HepG2 (cell line): Measurements from ENCODE around the gene CD109. TPM values are rescaled to one million over a fixed set of nuclear protein-coding genes. Genes with fewer than 3 reads are reported as not detected.

Source experiments
- ATAC-seq: fragments of 200-7000 bp; cut with Tn5 transposase; 3 replicates; pipeline ENCODE4 v1.9.1; 2020; ENCODE audit warnings: mild to moderate bottlenecking, moderate library complexity
- BruUV-seq: library from RNA; stranded (reverse); fragments of 400-500 nt; replicated peaks from 2 replicates; lab custom pipeline; 2021; lab: Mats Ljungman, UMichigan
- CTCF ChIA-PET: fragments of 300-600 bp; formaldehyde crosslinking; extraction: SDS; loops from one replicate; lab custom pipeline; 2021; ENCODE audit warnings: low total read pairs, inconsistent platforms, low intra/inter-chr PET ratio; lab: Yijun Ruan, JAX
- POLR2A ChIA-PET: fragments of 350-600 bp; sonication (Branson Sonifier 250); formaldehyde crosslinking; loops from one replicate; lab custom pipeline; 2020; ENCODE audit warnings: antibody characterized with exemption, inconsistent platforms; lab: Yijun Ruan, JAX
- DNase-seq: peaks from one replicate; pipeline ENCODE4 v3.0.0-alpha.2; 2015; ENCODE audit warnings: low spot score
- FAIRE-seq: peaks from 3 replicates; lab custom pipeline; 2011; peaks lifted over from hg19 to GRCh38; lab: Jason Lieb, UNC
- H2AFZ ChIP-seq: one replicate; pipeline ENCODE4 v1.6.1; 2011; ENCODE audit warnings: low read length, inconsistent platforms
- H3K27ac ChIP-seq: fragments of 300-600 bp; 3 replicates; pipeline ENCODE4 v1.8.0; 2011; ENCODE audit warnings: mixed run types, mild to moderate bottlenecking, mixed read lengths, low read length, inconsistent platforms; ENCODE audit not compliant: insufficient read depth; ENCODE audit errors: extremely low read length
- H3K27me3 ChIP-seq, 2 experiments: fragments of 200-600 bp in 1 of 2; 2 replicates in 1 of 2; 3 replicates in 1 of 2; pipeline versions ENCODE4 v1.6.0 to v1.8.0; 2011; ENCODE audit warnings: low read length in 2 of 2, mild to moderate bottlenecking in 2 of 2, moderate library complexity in 2 of 2, inconsistent platforms in 1 of 2; ENCODE audit not compliant: insufficient read depth in 2 of 2, control insufficient read depth in 1 of 2
- H3K36me3 ChIP-seq, 2 experiments: fragments of 200-600 bp in 1 of 2; replicated peaks in 1 of 2; 2 replicates in 1 of 2; 3 replicates in 1 of 2; pipeline versions ENCODE4 v1.5.1 to v1.8.0; 2011; ENCODE audit warnings: low read length in 2 of 2, inconsistent platforms in 1 of 2; ENCODE audit not compliant: insufficient read depth in 2 of 2, control insufficient read depth in 1 of 2
- H3K4me1 ChIP-seq: 2 replicates; pipeline ENCODE4 v1.5.1; 2012; ENCODE audit warnings: low read length, inconsistent platforms; ENCODE audit not compliant: insufficient read depth
- H3K4me2 ChIP-seq: 2 replicates; pipeline ENCODE4 v1.6.0; 2011; ENCODE audit warnings: low read depth, low read length, inconsistent platforms
- H3K4me3 ChIP-seq, 3 experiments: fragments of 200-600 bp in 1 of 3; sonication (generic), shearing (Covaris generic) in 1 of 3; replicated peaks in 1 of 3; 2 replicates each; pipeline ENCODE4 v1.5.1; 2011 to 2016; ENCODE audit warnings: low read length in 3 of 3, inconsistent platforms in 2 of 3, low read depth in 2 of 3, mild to moderate bottlenecking in 2 of 3, control low read depth in 1 of 3, mixed read lengths in 1 of 3; ENCODE audit not compliant: insufficient read depth in 1 of 3
- H3K79me2 ChIP-seq: one replicate; pipeline ENCODE4 v1.6.1; 2011; ENCODE audit warnings: low read length, inconsistent platforms; ENCODE audit not compliant: insufficient read depth
- H3K9ac ChIP-seq: 2 replicates; pipeline ENCODE4 v1.6.0; 2011; ENCODE audit warnings: mild to moderate bottlenecking, low read depth, low read length, inconsistent platforms; ENCODE audit not compliant: insufficient read depth
- H3K9me3 ChIP-seq: 2 replicates; pipeline ENCODE4 v1.5.1; 2012; ENCODE audit warnings: mild to moderate bottlenecking, low read length
- H4K20me1 ChIP-seq: 2 replicates; pipeline ENCODE4 v1.6.0; 2011; ENCODE audit warnings: inconsistent platforms, mild to moderate bottlenecking, low read length, moderate library complexity; ENCODE audit not compliant: insufficient read depth
- CEBPB ChIP-seq: IDR thresholded peaks from 2 replicates; pipeline ENCODE4 v1.6.1; 2011; ENCODE audit warnings: low read depth, low read length, improper control_type of control experiment, borderline replicate concordance
- ELF3 ChIP-seq: IDR thresholded peaks from 2 replicates; pipeline ENCODE4 v1.6.1; 2016; ENCODE audit warnings: missing genetic modification reagents, missing compliant biosample characterization
- HDAC1 ChIP-seq: sonication (generic); formaldehyde crosslinking; IDR thresholded peaks from 2 replicates; pipeline ENCODE4 v1.5.1; 2020; ENCODE audit warnings: mild to moderate bottlenecking, missing genetic modification reagents
- ISL2 ChIP-seq: sonication (generic); formaldehyde crosslinking; IDR thresholded peaks from 2 replicates; pipeline ENCODE4 v1.5.0; 2020; ENCODE audit warnings: missing genetic modification reagents
- MIXL1 ChIP-seq: IDR thresholded peaks from 2 replicates; pipeline ENCODE4 v1.6.1; 2016
- MZF1 ChIP-seq: sonication (generic); formaldehyde crosslinking; IDR thresholded peaks from 2 replicates; pipeline ENCODE4 v1.8.1; 2023; ENCODE audit warnings: mild to moderate bottlenecking, missing genetic modification reagents, borderline replicate concordance
- NFE2L1 ChIP-seq: sonication (generic); formaldehyde crosslinking; IDR thresholded peaks from 2 replicates; pipeline ENCODE4 v1.4.0; 2020; ENCODE audit warnings: missing genetic modification reagents, mild to moderate bottlenecking, borderline replicate concordance
- POLR2G ChIP-seq: fragments of 200-400 bp; formaldehyde crosslinking; IDR thresholded peaks from 2 replicates; pipeline ENCODE4 v1.6.1; 2018; ENCODE audit warnings: mild to moderate bottlenecking, low read depth, low read length, moderate library complexity
- SCMH1 ChIP-seq: sonication (generic); formaldehyde crosslinking; IDR thresholded peaks from 2 replicates; pipeline ENCODE4 v1.9.0; 2021; ENCODE audit warnings: missing genetic modification reagents, mild to moderate bottlenecking, borderline replicate concordance
- SOX6 ChIP-seq, 2 experiments: fragments of 450-650 bp in 1 of 2; sonication (generic) in 1 of 2; formaldehyde crosslinking in 1 of 2; IDR thresholded peaks; 2 replicates each; pipeline versions ENCODE4 v1.4.0 to v1.6.1; 2017 to 2020; ENCODE audit warnings: antibody characterized with exemption in 1 of 2, mild to moderate bottlenecking in 1 of 2, missing genetic modification reagents in 1 of 2
- ZBTB21 ChIP-seq: sonication (generic); formaldehyde crosslinking; IDR thresholded peaks from 2 replicates; pipeline ENCODE4 v1.4.0; 2020; ENCODE audit warnings: missing genetic modification reagents
- ZBTB39 ChIP-seq: sonication (generic); formaldehyde crosslinking; IDR thresholded peaks from 2 replicates; pipeline ENCODE4 v1.5.0; 2020; ENCODE audit warnings: missing genetic modification reagents
- ZNF124 ChIP-seq: sonication (generic); formaldehyde crosslinking; IDR thresholded peaks from 2 replicates; pipeline ENCODE4 v1.4.0; 2020; ENCODE audit warnings: missing genetic modification reagents
- ZNF180 ChIP-seq: sonication (generic); formaldehyde crosslinking; IDR thresholded peaks from 2 replicates; pipeline ENCODE4 v1.4.0; 2020; ENCODE audit warnings: low read depth, missing genetic modification reagents, borderline replicate concordance
- ZNF451 ChIP-seq: sonication (generic); formaldehyde crosslinking; IDR thresholded peaks from 2 replicates; pipeline ENCODE4 v1.5.0; 2020; ENCODE audit warnings: mild to moderate bottlenecking, missing genetic modification reagents
- ZNF550 ChIP-seq: sonication (generic); formaldehyde crosslinking; IDR thresholded peaks from 2 replicates; pipeline ENCODE4 v1.4.0; 2020; ENCODE audit warnings: mild to moderate bottlenecking, missing genetic modification reagents, borderline replicate concordance
- ZNF607 ChIP-seq: sonication (generic); formaldehyde crosslinking; IDR thresholded peaks from 2 replicates; pipeline ENCODE4 v1.5.1; 2020; ENCODE audit warnings: missing genetic modification reagents, mild to moderate bottlenecking, borderline replicate concordance
- WGBS: methylation state at CpG from one replicate; pipeline ENCODE4 v1.1.6; 2017; ENCODE audit warnings: low lambda C conversion rate; 5-methylcytosine and 5-hydroxymethylcytosine counted together
- in situ Hi-C: cut with HindIII; loops from 2 replicates; pipeline ENCODE4 v1.10.0; 2017; ENCODE audit warnings: low pct_unique_long_range_greater_than_20kb; ENCODE audit not compliant: extremely low pct_ligation_motif_present
- intact Hi-C: fragments of 100-400 bp; cut with micrococcal nuclease; formaldehyde crosslinking; loops from one replicate; pipeline ENCODE4 v1.10.0; 2022; ENCODE audit not compliant: unreplicated experiment
- polyA plus RNA-seq, 8 experiments: library from polyadenylated mRNA; depleted of rRNA in 3 of 8; stranded (reverse) in 7 of 8; unstranded in 1 of 8; fragments of >200 nt; fragmentation: Illumina TruSeq in 4 of 8; extraction: Trizol in 4 of 8; gene quantifications; 2 replicates each; pipeline versions ENCODE4 v1.2.1 to v1.2.3, GENCODE V29; 2011 to 2016; ENCODE audit warnings: low read depth in 4 of 8, missing spikeins in 1 of 8, mixed read lengths in 1 of 8; ENCODE audit not compliant: insufficient read depth in 1 of 8
- total RNA-seq, 5 experiments: library from RNA; depleted of rRNA; stranded (reverse); fragments of >200 nt; fragmentation: Illumina TruSeq; extraction: Trizol; gene quantifications; 2 replicates each; pipeline ENCODE4 v1.2.3, GENCODE V29; 2016; ENCODE audit warnings: low read depth in 1 of 5
- TF ChIP-seq, protein P1 (sequence below): IDR thresholded peaks from 2 replicates; pipeline ENCODE4 v1.6.1; 2016; ENCODE audit warnings: missing biosample characterization, missing genetic modification reagents, low read depth
- TF ChIP-seq, protein P2 (sequence below): sonication (generic); formaldehyde crosslinking; conservative IDR thresholded peaks from 2 replicates; pipeline ENCODE4 v1.4.0; 2020; ENCODE audit warnings: missing genetic modification reagents
- TF ChIP-seq, protein P3 (sequence below): sonication (generic); formaldehyde crosslinking; IDR thresholded peaks from 2 replicates; pipeline ENCODE4 v1.4.0; 2020; ENCODE audit warnings: mild to moderate bottlenecking, missing genetic modification reagents

The CD109 gene
- total and polyA plus RNA-seq, 2 of the 13 experiments (the other 11 are each of a cell fraction or from before 2014, with no cell fraction given): 0.93 to 2.1 TPM

DNA sequence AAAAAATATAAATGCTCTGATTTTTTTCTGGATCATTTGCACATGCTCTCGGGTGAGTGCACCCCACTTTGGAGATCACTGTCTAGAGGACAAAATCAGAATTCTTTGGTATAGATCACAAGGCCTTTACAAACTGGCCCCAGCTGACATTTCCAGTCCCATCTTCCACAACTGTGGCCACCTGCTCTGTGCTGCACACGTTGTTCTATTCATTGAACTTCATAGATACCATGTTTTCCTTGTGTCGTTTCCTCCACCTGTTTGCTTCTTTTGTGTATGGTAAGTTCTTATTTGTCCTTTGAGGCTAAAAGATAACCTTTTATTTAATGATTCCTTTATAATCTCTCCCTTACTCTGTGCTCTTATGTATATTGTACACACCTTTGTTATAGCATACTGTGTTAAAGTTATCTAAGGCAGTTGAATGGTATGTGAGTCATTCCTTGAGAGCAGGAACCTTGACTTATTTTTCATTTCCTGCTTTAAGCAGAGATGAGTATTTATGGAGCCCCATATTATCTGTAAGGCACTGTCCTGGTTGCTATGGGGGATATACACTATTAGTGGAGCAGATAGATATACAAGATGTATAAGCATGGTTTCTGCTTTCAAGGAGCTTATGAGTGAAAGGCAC, 30.2 kb upstream of the CD109 start:
- DNase-seq (no peak), ATAC-seq (no peak), FAIRE-seq (no peak)
- no peak overlapping the region for H3K27ac ChIP-seq
- peaks cover 3 to 4% of the 10 kb centered on the region in 2 experiments; a peak in 2 of 5 replicates for H3K27me3 ChIP-seq
- ChIA-PET CTCF (no interaction called here), POLR2A (interaction anchor here (1.1 kb wide), 1 partner anchor 11 kb away, joined by 5 read pairs; no protein-coding TSS in a partner anchor)
- no TSS peak for BruUV-seq
- no peak overlapping the region for H3K4me2 ChIP-seq
- H3K79me2 ChIP-seq: no peaks in the 10 kb centered on the region
- H2AFZ ChIP-seq: no peak overlapping the region
- no peak for TF ChIP-seq SOX6 (IDR thresholded peaks at IDR 0.05)
- TF ChIP-seq SOX6 (CRISPR knock-in tag; IDR thresholded peaks at IDR 0.05): no peak
- TF ChIP-seq ZBTB21: no peak
- TF ChIP-seq, protein P1, sequence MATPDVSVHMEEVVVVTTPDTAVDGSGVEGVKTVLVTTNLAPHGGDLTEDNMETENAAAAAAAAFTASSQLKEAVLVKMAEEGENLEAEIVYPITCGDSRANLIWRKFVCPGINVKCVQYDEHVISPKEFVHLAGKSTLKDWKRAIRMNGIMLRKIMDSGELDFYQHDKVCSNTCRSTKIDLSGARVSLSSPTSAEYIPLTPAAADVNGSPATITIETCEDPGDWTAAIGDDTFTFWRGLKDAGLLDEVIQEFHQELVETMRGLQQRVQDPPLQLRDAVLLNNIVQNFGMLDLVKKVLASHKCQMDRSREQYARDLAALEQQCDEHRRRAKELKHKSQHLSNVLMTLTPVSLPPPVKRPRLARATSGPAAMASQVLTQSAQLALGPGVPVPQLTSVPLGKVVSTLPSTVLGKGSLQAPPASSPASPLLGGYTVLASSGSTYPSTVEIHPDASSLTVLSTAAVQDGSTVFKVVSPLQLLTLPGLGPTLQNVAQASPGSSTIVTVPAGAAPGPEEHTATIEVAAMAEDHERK (CRISPR knock-in tag): no peak
- TF ChIP-seq MIXL1: no peak
- no peak for TF ChIP-seq ZNF124 (CRISPR knock-in tag)
- TF ChIP-seq ZNF451 (CRISPR knock-in tag): no peak
- no peak for TF ChIP-seq ZNF180 (CRISPR knock-in tag)
- TF ChIP-seq ZBTB39 (CRISPR knock-in tag): no peak
- no peak for TF ChIP-seq CEBPB
- TF ChIP-seq POLR2G: no peak
- TF ChIP-seq, protein P2, sequence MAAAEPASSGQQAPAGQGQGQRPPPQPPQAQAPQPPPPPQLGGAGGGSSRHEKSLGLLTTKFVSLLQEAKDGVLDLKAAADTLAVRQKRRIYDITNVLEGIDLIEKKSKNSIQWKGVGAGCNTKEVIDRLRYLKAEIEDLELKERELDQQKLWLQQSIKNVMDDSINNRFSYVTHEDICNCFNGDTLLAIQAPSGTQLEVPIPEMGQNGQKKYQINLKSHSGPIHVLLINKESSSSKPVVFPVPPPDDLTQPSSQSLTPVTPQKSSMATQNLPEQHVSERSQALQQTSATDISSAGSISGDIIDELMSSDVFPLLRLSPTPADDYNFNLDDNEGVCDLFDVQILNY: no peak
- TF ChIP-seq, protein P3, sequence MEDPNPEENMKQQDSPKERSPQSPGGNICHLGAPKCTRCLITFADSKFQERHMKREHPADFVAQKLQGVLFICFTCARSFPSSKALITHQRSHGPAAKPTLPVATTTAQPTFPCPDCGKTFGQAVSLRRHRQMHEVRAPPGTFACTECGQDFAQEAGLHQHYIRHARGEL: no peak
- no peak for TF ChIP-seq ZNF550 (CRISPR knock-in tag)
- TF ChIP-seq SCMH1 (CRISPR knock-in tag): no peak
- TF ChIP-seq NFE2L1 (CRISPR knock-in tag): no peak
- no peak for TF ChIP-seq ZNF607 (CRISPR knock-in tag)
- no peak for TF ChIP-seq ISL2 (CRISPR knock-in tag)
- TF ChIP-seq MZF1 (CRISPR knock-in tag): no peak
- no peak for TF ChIP-seq ELF3 (CRISPR knock-in tag)
- no peak for TF ChIP-seq HDAC1
- no peaks in the 10 kb centered on the region for H4K20me1 ChIP-seq
- no peaks in the 10 kb centered on the region for H3K4me1 ChIP-seq
- H3K4me3 ChIP-seq: no peak overlapping the region
- no peak overlapping the region for H3K9ac ChIP-seq
- H3K36me3 ChIP-seq: no peaks in the 10 kb centered on the region
- intact Hi-C loops (no loop called here), in situ Hi-C loops (no loop called here)
- WGBS: 1% methylated on average over 3 of the region's 3 CpGs
- no peaks in the 10 kb centered on the region for H3K9me3 ChIP-seq
